Fibroblast of pulmonary artery (primary cell): ENCODE measurements around the gene LUZP4.
"Not testable (repeated sequence)": the region's sequence is repeated elsewhere in the genome, so short reads cannot be mapped to it uniquely, and the experiment has no call there.

Experiments used
- DNase-seq: peaks from one replicate; pipeline ENCODE4 v3.0.0-alpha.2; 2010; ENCODE audit warnings: low read depth
- H3K4me3 ChIP-seq: replicated peaks from 2 replicates; pipeline ENCODE4 v1.5.1; 2011; ENCODE audit warnings: low read depth, mild to moderate bottlenecking, control low read depth, low read length, moderate library complexity
- TF ChIP-seq, protein P1 (sequence below): IDR thresholded peaks from 2 replicates; pipeline ENCODE4 v1.5.1; 2011; ENCODE audit warnings: mild to moderate bottlenecking, control low read depth, low read length, inconsistent platforms; ENCODE audit errors: missing control alignments

LUZP4 gene

DNA sequence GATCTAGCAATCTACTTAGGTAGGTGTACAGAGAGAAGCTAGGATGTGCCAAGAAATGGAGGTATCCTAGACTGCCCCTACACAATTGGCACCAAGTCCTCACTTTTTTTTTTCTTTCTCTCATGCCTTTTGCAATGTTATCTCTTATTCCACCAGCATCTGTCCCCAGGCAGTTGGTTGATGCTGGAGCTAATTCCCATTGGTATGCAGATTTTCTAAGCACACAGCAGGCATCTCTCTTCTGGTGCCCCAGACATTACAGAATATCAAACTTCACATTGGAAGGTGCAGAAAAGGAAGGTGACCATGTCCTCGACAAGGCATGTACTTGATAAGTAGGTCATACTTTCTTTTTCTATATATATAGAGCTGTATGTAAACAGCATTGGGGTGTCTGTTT is 21.6 kb downstream of the LUZP4 start:
- TF ChIP-seq, protein P1, sequence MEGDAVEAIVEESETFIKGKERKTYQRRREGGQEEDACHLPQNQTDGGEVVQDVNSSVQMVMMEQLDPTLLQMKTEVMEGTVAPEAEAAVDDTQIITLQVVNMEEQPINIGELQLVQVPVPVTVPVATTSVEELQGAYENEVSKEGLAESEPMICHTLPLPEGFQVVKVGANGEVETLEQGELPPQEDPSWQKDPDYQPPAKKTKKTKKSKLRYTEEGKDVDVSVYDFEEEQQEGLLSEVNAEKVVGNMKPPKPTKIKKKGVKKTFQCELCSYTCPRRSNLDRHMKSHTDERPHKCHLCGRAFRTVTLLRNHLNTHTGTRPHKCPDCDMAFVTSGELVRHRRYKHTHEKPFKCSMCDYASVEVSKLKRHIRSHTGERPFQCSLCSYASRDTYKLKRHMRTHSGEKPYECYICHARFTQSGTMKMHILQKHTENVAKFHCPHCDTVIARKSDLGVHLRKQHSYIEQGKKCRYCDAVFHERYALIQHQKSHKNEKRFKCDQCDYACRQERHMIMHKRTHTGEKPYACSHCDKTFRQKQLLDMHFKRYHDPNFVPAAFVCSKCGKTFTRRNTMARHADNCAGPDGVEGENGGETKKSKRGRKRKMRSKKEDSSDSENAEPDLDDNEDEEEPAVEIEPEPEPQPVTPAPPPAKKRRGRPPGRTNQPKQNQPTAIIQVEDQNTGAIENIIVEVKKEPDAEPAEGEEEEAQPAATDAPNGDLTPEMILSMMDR = no peak
- DNase-seq = no peak
- no peak overlapping the region for H3K4me3 ChIP-seq

DNA sequence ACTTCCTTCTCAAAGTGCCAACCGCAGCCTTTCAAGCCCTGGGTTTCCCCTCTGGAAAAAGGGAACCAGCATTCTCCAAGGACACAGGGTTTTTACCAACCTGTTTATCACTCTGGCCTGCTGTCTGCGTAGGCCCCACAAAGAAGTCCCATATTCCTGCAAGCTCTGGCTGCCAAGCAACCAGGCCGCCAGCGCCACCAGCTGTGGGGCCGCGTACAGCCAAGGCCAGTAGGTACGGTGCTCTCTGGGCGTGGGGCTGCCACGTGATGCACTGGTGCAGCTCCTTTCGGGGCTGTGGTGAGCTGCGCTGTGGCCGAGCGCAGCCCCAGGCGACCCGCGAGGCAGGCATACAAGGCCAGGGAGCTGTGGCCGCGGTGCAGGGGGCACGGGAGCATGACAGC is 22.1 kb downstream of the LUZP4 start:
- H3K4me3 ChIP-seq = no peak overlapping the region
- TF ChIP-seq, protein P1 = no peak
- DNase-seq = no peak

DNA sequence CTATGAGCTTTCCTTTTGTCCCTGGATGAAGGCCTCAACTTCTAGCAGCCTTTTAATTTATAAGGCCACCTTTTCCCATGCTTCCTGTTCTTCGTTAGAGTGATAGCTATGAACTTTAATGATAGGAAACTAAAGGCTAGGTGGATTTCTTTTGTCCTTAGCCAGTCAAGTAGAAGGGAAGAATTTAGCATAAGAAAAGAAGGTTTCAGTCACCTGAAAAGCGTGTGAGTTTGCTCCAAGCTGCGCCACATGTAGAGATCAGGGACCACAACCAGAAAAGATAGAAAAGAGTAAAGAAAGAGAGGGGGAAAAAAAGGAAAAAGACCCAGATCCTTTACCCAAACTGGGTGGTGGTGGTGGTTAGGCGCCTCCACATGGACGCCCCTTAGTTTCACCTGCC is 28.6 kb downstream of the LUZP4 start:
- TF ChIP-seq, protein P1 = no peak
- no peak for DNase-seq
- H3K4me3 ChIP-seq = no peak overlapping the region

DNA sequence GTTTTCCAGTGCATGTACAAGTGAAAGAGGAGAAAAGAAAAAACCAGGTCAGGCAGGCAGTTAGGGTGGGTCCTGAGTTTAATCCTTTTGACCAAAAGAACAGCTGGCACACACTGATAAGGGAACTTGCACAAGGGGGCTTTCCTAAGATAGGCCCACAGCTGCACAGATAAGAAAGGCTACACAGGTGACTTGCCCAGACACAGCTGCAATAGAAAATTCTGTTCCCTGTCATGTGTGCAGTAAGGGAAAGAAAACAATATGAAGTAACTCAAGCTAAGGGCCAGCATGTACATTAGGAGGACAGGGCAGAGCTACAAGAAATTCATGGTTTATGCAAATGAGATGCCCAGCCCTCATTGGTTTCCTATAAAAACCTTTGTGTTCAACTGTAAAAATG is 32.9 kb downstream of the LUZP4 start:
- DNase-seq = no peak
- H3K4me3 ChIP-seq = no peak overlapping the region
- TF ChIP-seq, protein P1 = no peak

DNA sequence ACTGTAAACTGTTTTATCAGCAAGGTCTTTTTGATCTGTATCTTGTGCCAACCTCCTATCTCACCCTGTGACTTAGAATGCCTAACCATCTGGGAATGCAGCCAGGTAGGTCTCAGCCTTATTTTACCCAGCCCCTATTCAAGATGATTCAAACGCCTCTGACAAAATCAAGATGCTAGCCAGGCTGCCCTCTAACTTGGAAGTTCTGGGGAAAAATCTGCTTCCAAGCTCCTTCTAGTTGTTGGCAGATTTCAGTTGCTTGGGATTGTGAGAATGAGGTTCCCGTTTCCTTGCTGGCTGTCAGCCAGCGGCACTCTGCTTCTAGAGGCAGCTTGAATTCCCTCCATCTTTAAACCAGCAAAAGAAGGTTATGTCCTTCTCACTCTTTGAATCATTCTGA is 34.7 kb downstream of the LUZP4 start:
- no peak overlapping the region for H3K4me3 ChIP-seq
- peak; percentile 65 for DNase-seq
- TF ChIP-seq, protein P1 = no peak

DNA sequence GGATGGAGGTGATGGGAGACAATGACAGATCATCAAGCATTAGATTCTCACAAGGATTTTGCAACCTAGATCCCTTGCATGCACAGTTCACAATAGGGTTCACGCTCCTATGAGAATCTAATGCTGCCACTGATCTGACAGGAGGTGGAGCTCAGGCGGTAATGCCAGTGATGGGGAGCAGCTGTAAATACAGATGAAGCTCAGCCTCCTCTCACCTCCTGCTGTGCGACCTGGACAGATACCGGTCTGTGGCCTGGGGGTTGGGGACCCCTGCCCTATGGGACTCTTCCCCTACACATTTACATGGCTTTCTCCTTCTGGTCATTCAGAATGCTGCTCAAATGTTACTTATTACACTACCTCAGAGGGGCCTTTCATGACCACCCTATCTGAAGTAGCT is 39.8 kb downstream of the LUZP4 start:
- not testable (repeated sequence) for DNase-seq, H3K4me3 ChIP-seq

DNA sequence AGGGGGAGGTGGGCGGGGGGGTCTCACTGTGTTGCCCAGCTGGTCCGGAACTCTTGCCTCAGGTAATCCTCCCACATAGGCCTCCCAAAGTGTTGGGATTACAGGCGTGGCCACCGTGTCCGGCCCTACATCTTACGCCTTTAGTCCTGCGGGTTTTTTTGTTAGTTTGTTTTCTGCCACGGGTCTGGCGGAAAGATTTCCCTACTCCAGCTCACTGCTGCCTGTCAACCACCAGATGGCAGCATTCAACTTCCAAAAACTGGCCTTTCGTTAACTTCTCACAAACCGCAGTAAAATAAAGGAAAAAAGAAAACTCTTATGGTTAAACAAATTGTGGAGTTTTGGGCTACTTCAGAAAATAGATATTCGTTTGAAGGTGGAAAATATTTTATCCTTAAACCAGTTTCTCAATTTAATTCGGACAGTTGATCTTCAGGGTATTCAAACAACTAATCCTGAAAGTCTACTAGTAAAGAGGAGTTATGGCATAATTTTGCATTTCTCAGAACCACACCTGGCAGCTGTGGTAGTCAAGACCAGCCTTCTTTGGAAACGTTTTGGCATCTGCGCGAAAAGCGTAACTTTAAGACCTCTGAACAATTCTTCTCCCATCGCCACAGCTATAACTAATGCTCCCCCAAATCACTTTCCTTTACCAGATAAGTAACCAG is 41.1 kb downstream of the LUZP4 start:
- peak; percentile 79 for DNase-seq
- H3K4me3 ChIP-seq = no peak overlapping the region
- TF ChIP-seq, protein P1 = peak; percentile 68
